Measurements from ENCODE around the gene RNASEH1. TPM values are rescaled to one million over a fixed set of nuclear protein-coding genes. Genes with fewer than 3 reads are reported as not detected.

The RNASEH1 gene
- total and polyA plus RNA-seq, 2 of the 13 experiments (the other 11 are each of a cell fraction or from before 2014, with no cell fraction given): 14.5 to 57.4 TPM

DNA sequence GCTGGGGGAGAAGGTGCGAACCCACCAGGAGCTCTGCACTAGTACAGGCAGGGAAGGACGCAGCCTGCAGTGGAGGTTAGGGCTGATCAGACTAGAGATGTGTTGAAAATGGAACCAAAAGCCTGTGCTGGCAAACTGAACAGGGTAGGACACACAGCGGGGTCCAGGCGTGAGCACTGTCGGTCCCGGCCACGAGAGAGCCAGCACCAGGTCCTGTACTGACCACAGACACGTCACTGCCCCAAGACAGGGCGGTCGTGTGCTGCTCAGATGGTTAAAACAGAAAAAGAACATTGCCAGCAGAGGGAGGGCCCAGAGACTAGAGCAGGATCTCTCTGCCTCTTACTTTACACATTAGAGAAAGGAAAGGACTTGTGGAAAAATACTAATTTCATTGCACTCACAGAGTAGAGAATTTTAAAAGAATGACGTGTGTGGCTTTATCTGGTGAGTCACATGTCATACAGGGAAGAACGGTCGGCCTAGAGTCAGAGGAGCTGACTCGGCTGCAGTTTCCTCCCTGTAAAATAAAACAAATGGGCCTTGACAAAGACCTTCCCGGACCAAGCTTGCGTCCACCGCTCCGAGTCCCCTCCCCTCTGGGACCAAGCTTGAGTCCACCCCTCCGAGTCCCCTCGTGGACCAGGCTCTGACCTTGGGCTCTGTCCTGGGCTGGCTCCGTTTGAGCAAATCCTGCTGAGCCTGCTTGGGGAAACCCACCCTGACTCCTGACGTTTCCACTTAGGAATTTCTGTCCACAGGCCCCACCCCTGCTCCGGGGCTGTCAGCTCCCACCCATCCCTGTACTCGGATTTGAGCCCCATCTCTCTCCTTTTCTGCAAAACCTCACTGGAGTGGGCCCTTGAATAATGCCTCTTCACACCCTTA is 22.1 kb downstream of the RNASEH1 start (continued):
- TF ChIP-seq USF2 (IDR thresholded peaks at IDR 0.05; ENCODE audit: low read depth, low read length): no peak
- TF ChIP-seq USF2 (CRISPR knock-in tag; IDR thresholded peaks at IDR 0.05; ENCODE audit: borderline replicate concordance): no peak
- TF ChIP-seq ZNF224 (CRISPR knock-in tag; IDR thresholded peaks at IDR 0.05): no peak
- no peak; the same call in 1 of the 2 replicates for TF ChIP-seq LRRFIP1 (CRISPR knock-in tag; conservative IDR thresholded peaks at IDR 0.05)
- TF ChIP-seq ZIK1 (CRISPR knock-in tag; IDR thresholded peaks at IDR 0.05; ENCODE audit: borderline replicate concordance, low read depth): no peak; the same call in 1 of the 2 replicates
- no peak; the same call in 1 of the 2 replicates for TF ChIP-seq ZNF33B (CRISPR knock-in tag; IDR thresholded peaks at IDR 0.05)
- TF ChIP-seq TEAD3 (CRISPR knock-in tag; optimal IDR thresholded peaks at IDR 0.05; ENCODE audit: borderline replicate concordance): peak; percentile 70
- TF ChIP-seq ATF5 (CRISPR knock-in tag; IDR thresholded peaks at IDR 0.05; ENCODE audit: low read depth): no peak
- TF ChIP-seq TCF7L2 (IDR thresholded peaks at IDR 0.05; ENCODE audit: low read depth, low read length): no peak
- no peak for TF ChIP-seq JDP2 (CRISPR knock-in tag; IDR thresholded peaks at IDR 0.05; ENCODE audit: borderline replicate concordance)
- peak; percentile 82 for TF ChIP-seq JUND (CRISPR knock-in tag; IDR thresholded peaks at IDR 0.05)
- TF ChIP-seq ZNF331 (CRISPR knock-in tag; IDR thresholded peaks at IDR 0.05): peak; percentile 25; the same call in 1 of the 2 replicates
- peak; percentile 68; the same call in 1 of the 2 replicates for TF ChIP-seq TAF1 (CRISPR knock-in tag; IDR thresholded peaks at IDR 0.05)
- TF ChIP-seq MTA1 (CRISPR knock-in tag; IDR thresholded peaks at IDR 0.05; ENCODE audit: borderline replicate concordance): peak; percentile 72; the same call in 1 of the 2 replicates
- TF ChIP-seq RAD51 (IDR thresholded peaks at IDR 0.05; ENCODE audit: borderline replicate concordance): no peak
- TF ChIP-seq, protein P1, sequence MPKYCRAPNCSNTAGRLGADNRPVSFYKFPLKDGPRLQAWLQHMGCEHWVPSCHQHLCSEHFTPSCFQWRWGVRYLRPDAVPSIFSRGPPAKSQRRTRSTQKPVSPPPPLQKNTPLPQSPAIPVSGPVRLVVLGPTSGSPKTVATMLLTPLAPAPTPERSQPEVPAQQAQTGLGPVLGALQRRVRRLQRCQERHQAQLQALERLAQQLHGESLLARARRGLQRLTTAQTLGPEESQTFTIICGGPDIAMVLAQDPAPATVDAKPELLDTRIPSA (CRISPR knock-in tag; IDR thresholded peaks at IDR 0.05; ENCODE audit: borderline replicate concordance): no peak
- no peak; the same call in none of the 2 replicates for TF ChIP-seq SRY (CRISPR knock-in tag; IDR thresholded peaks at IDR 0.05)
- TF ChIP-seq ZNF501 (CRISPR knock-in tag; IDR thresholded peaks at IDR 0.05): peak; percentile 69
- peak; percentile 47; the same call in 1 of the 2 replicates for TF ChIP-seq PHF8 (CRISPR knock-in tag; IDR thresholded peaks at IDR 0.05)
- peak in 1 of 2 experiments; percentile 3; a peak in 1 of 4 replicates for TF ChIP-seq EP300 (IDR thresholded peaks at IDR 0.05; ENCODE audit: low read depth in 2 of 2, low read length in 2 of 2)
- TF ChIP-seq EP300 (CRISPR knock-in tag; IDR thresholded peaks at IDR 0.05; ENCODE audit: borderline replicate concordance): no peak
- no peak; the same call in 1 of the 2 replicates for TF ChIP-seq E2F1 (CRISPR knock-in tag; IDR thresholded peaks at IDR 0.05)

Data from HepG2 (cell line).